ENCODE results near the gene TSGA10IP.

GRCh38 chr11:65917077-65917433 lies 28.2 kb upstream of the TSGA10IP start:
- no peak for TF ChIP-seq CTCF (conservative IDR thresholded peaks at IDR 0.05; ENCODE audit: low read length)
- TF ChIP-seq EZH2phosphoT487 (IDR thresholded peaks at IDR 0.05; ENCODE audit: borderline replicate concordance) = no peak
